Occipital lobe (tissue), 2 donors: ENCODE results near the gene ASCL5. TPM values are rescaled to one million over a fixed set of nuclear protein-coding genes. Genes with fewer than 3 reads are reported as not detected.
"Not testable (repeated sequence)": the region's sequence is repeated elsewhere in the genome, so short reads cannot be mapped to it uniquely, and the experiment has no call there.

Experiments used
- DNase-seq: peaks from one replicate; lab custom pipeline; 2025; lab: John Stamatoyannopoulos, UW
- total RNA-seq: library from RNA; depleted of rRNA; stranded (reverse); fragments of >200 nt; gene quantifications from one replicate; pipeline ENCODE4 v1.2.3, GENCODE V29; 2014

ASCL5 gene
- 0.16 TPM for total RNA-seq

- DNase-seq = no peak
Measured at GRCh38 chr1:201126832-201127754, at the start of gene ASCL5. Gene ASCL5 (minus strand): TSS chr1:201127184. CDS start chr1:201115372, 11,812 bp downstream.

- no peak for DNase-seq
Measured at GRCh38 chr1:201175820-201176500, 49.0 kb upstream of the ASCL5 start.

- no peak for DNase-seq
Measured at GRCh38 chr1:201173736-201174135, 46.8 kb upstream of the ASCL5 start.

- DNase-seq = no peak
Measured at GRCh38 chr1:201172999-201173610, 46.1 kb upstream of the ASCL5 start.

GRCh38 chr1:201172326-201172725, 45.3 kb upstream of the ASCL5 start:
- no peak for DNase-seq

GRCh38 chr1:201171063-201172036, 44.4 kb upstream of the ASCL5 start:
- DNase-seq = peak; percentile 49

GRCh38 chr1:201170533-201171062, 43.6 kb upstream of the ASCL5 start:
- DNase-seq = peak; percentile 94

GRCh38 chr1:201169971-201170532, 43.1 kb upstream of the ASCL5 start:
- no peak for DNase-seq

GRCh38 chr1:201169203-201169602, 42.2 kb upstream of the ASCL5 start:
- no peak for DNase-seq

- DNase-seq = no peak
Measured at GRCh38 chr1:201167041-201167991, 40.3 kb upstream of the ASCL5 start.

GRCh38 chr1:201164645-201165044, 37.7 kb upstream of the ASCL5 start:
- DNase-seq = no peak

- DNase-seq = no peak
Measured at GRCh38 chr1:201163707-201164106, 36.7 kb upstream of the ASCL5 start.

GRCh38 chr1:201163036-201163435, 36.1 kb upstream of the ASCL5 start:
- DNase-seq = not testable (repeated sequence)

GRCh38 chr1:201157949-201158348, 31.0 kb upstream of the ASCL5 start:
- no peak for DNase-seq

GRCh38 chr1:201156819-201157218, 29.8 kb upstream of the ASCL5 start:
- DNase-seq = no peak

- no peak for DNase-seq
Measured at GRCh38 chr1:201156346-201156745, 29.4 kb upstream of the ASCL5 start.

- DNase-seq = no peak
Measured at GRCh38 chr1:201155354-201155753, 28.4 kb upstream of the ASCL5 start.

GRCh38 chr1:201154389-201155165, 27.6 kb upstream of the ASCL5 start, which contains the start of gene TMEM9:
Gene TMEM9 (minus strand): TSS chr1:201154474. CDS start chr1:201153923, 551 bp downstream.
- DNase-seq = peak; percentile 96
